Astrocyte (in vitro differentiated cells and primary cell): ENCODE data around the gene PROSER2.

ENCODE experiments used
- EZH2 ChIP-seq: IDR thresholded peaks from 2 replicates; pipeline ENCODE4 v1.6.1; 2012; ENCODE audit warnings: mild to moderate bottlenecking, low read length, inconsistent platforms; ENCODE audit not compliant: insufficient read depth
- TF ChIP-seq, protein P1 (sequence below): IDR thresholded peaks from 2 replicates; pipeline ENCODE4 v1.5.1; 2011; ENCODE audit warnings: low read depth, mild to moderate bottlenecking, inconsistent platforms, low read length, moderate library complexity; ENCODE audit not compliant: insufficient read depth

DNA sequence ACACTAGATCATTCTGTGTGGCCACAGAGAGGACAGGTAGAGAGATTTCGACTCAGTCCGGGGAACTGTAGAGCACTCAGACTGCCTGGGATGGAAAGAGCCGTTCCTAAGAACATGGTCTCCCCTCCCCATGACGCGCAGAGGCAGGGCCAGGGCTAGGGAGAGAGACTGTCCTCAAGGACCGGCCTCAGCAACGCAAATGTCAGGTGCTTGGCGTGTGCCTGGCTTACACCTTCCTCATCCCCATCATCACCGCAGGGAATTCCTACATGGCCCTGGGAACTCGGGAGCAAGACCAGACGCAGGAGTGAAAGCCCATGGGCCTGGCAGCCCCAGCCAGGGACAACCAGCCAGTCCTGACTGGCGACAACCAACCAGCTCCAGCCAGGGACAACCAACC, 55.6 kb downstream of the PROSER2 start:
- TF ChIP-seq, protein P1, sequence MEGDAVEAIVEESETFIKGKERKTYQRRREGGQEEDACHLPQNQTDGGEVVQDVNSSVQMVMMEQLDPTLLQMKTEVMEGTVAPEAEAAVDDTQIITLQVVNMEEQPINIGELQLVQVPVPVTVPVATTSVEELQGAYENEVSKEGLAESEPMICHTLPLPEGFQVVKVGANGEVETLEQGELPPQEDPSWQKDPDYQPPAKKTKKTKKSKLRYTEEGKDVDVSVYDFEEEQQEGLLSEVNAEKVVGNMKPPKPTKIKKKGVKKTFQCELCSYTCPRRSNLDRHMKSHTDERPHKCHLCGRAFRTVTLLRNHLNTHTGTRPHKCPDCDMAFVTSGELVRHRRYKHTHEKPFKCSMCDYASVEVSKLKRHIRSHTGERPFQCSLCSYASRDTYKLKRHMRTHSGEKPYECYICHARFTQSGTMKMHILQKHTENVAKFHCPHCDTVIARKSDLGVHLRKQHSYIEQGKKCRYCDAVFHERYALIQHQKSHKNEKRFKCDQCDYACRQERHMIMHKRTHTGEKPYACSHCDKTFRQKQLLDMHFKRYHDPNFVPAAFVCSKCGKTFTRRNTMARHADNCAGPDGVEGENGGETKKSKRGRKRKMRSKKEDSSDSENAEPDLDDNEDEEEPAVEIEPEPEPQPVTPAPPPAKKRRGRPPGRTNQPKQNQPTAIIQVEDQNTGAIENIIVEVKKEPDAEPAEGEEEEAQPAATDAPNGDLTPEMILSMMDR, result no peak
- no peak for TF ChIP-seq EZH2
